ENCODE data around the gene GAREM1. TPM values are rescaled to one million over a fixed set of nuclear protein-coding genes. Genes with fewer than 3 reads are reported as not detected.
"Not testable (repeated sequence)": the region's sequence is repeated elsewhere in the genome, so short reads cannot be mapped to it uniquely, and the experiment has no call there.

Gene GAREM1
- total and polyA plus RNA-seq, 2 donors (not counting 3 experiments of a cell fraction or from before 2014, with no cell fraction given) = 0.69 to 1.0 TPM

GRCh38 chr18:32475069-32475468 lies 4.4 kb upstream of the GAREM1 start:
- not testable (repeated sequence) for FAIRE-seq

GRCh38 chr18:32473325-32473724 lies 2.6 kb upstream of the GAREM1 start:
- Histone ChIP-seq H3K27me3 (ENCODE audit: control insufficient read depth in 2 of 2, insufficient read depth in 2 of 2, low read length in 2 of 2) (peaks cover 19 to 20% of the 10 kb centered on the region in 2 experiments), H3K79me2 (ENCODE audit: control insufficient read depth, insufficient read depth, low read length) (no peaks in the 10 kb centered on the region), H3K4me2 (ENCODE audit: insufficient read depth, low read length) (no peak overlapping the region), H3K4me1 (ENCODE audit: control insufficient read depth, extremely low read depth, insufficient read depth, low read length) (peaks cover 13% of the 10 kb centered on the region), H4K20me1 (replicated peaks; ENCODE audit: control insufficient read depth, extremely low read depth, insufficient read depth, low read length) (no peaks in the 10 kb centered on the region), H3K4me3 (replicated peaks in 1 of 3; ENCODE audit: insufficient read depth in 1 of 3, low read depth in 1 of 3, low read length in 3 of 3) (no peak overlapping the region), H3K9ac (replicated peaks; ENCODE audit: extremely low read depth, insufficient read depth, low read length) (no peak overlapping the region), H3K27ac (ENCODE audit: insufficient read depth, low read depth, low read length) (no peak overlapping the region), H2AFZ (ENCODE audit: low read depth, low read length) (no peak overlapping the region), H3K9me1 (replicated peaks; ENCODE audit: control insufficient read depth, extremely low read depth, insufficient read depth, low read length) (no peaks in the 10 kb centered on the region), H3K9me3 (replicated peaks; ENCODE audit: control insufficient read depth, insufficient read depth, low read length) (no peaks in the 10 kb centered on the region), H3K36me3 (ENCODE audit: control insufficient read depth in 2 of 2, extremely low read depth in 1 of 2, insufficient read depth in 2 of 2, low read length in 2 of 2) (no peaks in the 10 kb centered on the region)
- ChIA-PET POLR2A (no interaction called here), CTCF (interaction anchor here (1.2 to 7.8 kb wide), 4 partner anchors 187 to 315 kb away, joined by 7 to 295 read pairs (median 28); no protein-coding TSS in a partner anchor)
- DNase-seq (ENCODE audit: low read depth, low spot score) = no peak
- TF ChIP-seq EZH2 (IDR thresholded peaks at IDR 0.05; ENCODE audit: borderline replicate concordance, low read depth, low read length, severe bottlenecking) = no peak
- no peak for TF ChIP-seq FOS (IDR thresholded peaks at IDR 0.05; ENCODE audit: borderline replicate concordance, insufficient read depth, low read length)
- no peak for TF ChIP-seq MYC (IDR thresholded peaks at IDR 0.05; ENCODE audit: low read depth, low read length)
- no peak for TF ChIP-seq GATA2 (IDR thresholded peaks at IDR 0.05; ENCODE audit: insufficient read depth, insufficient read length, low read depth, low read length)
- TF ChIP-seq JUN (IDR thresholded peaks at IDR 0.05; ENCODE audit: borderline replicate concordance, insufficient read depth, insufficient read length, low read depth) = no peak
- TF ChIP-seq CTCF (IDR thresholded peaks at IDR 0.05; ENCODE audit: extremely low read depth in 1 of 2, insufficient read depth in 1 of 2, low read depth in 1 of 2, low read length in 2 of 2) = no peak
- BruUV-seq (replicated peaks) = no TSS peak
- intact Hi-C loops (cut with micrococcal nuclease) (no loop called here), dilution Hi-C loops (cut with MboI; ENCODE audit: extremely low pct_ligation_motif_present, low sequenced_read_pairs) (no loop called here)
- FAIRE-seq = no peak

More at GRCh38 chr18:32475069-32475468, 4.4 kb upstream of the GAREM1 start:
- H2AFZ ChIP-seq (ENCODE audit: low read depth, low read length); H3K27ac ChIP-seq (ENCODE audit: insufficient read depth, low read depth, low read length); H4K20me1 ChIP-seq (replicated peaks; ENCODE audit: control insufficient read depth, extremely low read depth, insufficient read depth, low read length); H3K4me3 ChIP-seq (replicated peaks in 1 of 3; ENCODE audit: insufficient read depth in 1 of 3, low read depth in 1 of 3, low read length in 3 of 3); H3K9ac ChIP-seq (replicated peaks; ENCODE audit: extremely low read depth, insufficient read depth, low read length); H3K79me2 ChIP-seq (ENCODE audit: control insufficient read depth, insufficient read depth, low read length); DNase-seq (ENCODE audit: low read depth, low spot score); H3K9me3 ChIP-seq (replicated peaks; ENCODE audit: control insufficient read depth, insufficient read depth, low read length); H3K4me2 ChIP-seq (ENCODE audit: insufficient read depth, low read length); H3K4me1 ChIP-seq (ENCODE audit: control insufficient read depth, extremely low read depth, insufficient read depth, low read length); dilution Hi-C loops (cut with MboI; ENCODE audit: extremely low pct_ligation_motif_present, low sequenced_read_pairs); POLR2A ChIA-PET; intact Hi-C loops (cut with micrococcal nuclease); H3K36me3 ChIP-seq (ENCODE audit: control insufficient read depth in 2 of 2, extremely low read depth in 1 of 2, insufficient read depth in 2 of 2, low read length in 2 of 2); BruUV-seq (replicated peaks); H3K9me1 ChIP-seq (replicated peaks; ENCODE audit: control insufficient read depth, extremely low read depth, insufficient read depth, low read length): not testable (repeated sequence)
- H3K27me3 ChIP-seq (ENCODE audit: control insufficient read depth in 2 of 2, insufficient read depth in 2 of 2, low read length in 2 of 2) = peaks cover 20% of the 10 kb centered on the region in 2 experiments
- CTCF ChIA-PET = interaction anchor here (1.1 to 7.8 kb wide), 6 partner anchors 11 to 316 kb away, joined by 4 to 295 read pairs (median 8); no protein-coding TSS in a partner anchor

Data from endothelial cell of umbilical vein (primary cell).